Activated CD8-positive, alpha-beta T cell treated with anti-CD3 and anti-CD28 coated beads for 36 hours (primary cell): Measurements from ENCODE around the gene DHX35. TPM values are rescaled to one million over a fixed set of nuclear protein-coding genes. Genes with fewer than 3 reads are reported as not detected.

Experiments
- ATAC-seq: fragments of 200-7000 bp; cut with Tn5 transposase; one replicate; pipeline ENCODE4 v1.10.0; 2021; ENCODE audit warnings: mild to moderate bottlenecking, moderate library complexity
- CTCF ChIA-PET: fragments of 350-600 bp; sonication (Branson Sonifier 250); formaldehyde crosslinking; loops from one replicate; lab custom pipeline; 2021; ENCODE audit warnings: antibody characterized with exemption; lab: Charles Lee
- POLR2A ChIA-PET: fragments of 350-600 bp; sonication (Branson Sonifier 250); formaldehyde crosslinking; loops from one replicate; lab custom pipeline; 2021; ENCODE audit warnings: antibody characterized with exemption; lab: Charles Lee
- DNase-seq: peaks from one replicate; pipeline ENCODE4 v3.0.0-alpha.2; 2020
- H3K27ac Mint-ChIP-seq: one replicate; pipeline ENCODE4 v1.8.0; 2021; ENCODE audit warnings: mild to moderate bottlenecking, mixed read lengths
- H3K27me3 Mint-ChIP-seq: one replicate; pipeline ENCODE4 v1.8.0; 2021; ENCODE audit warnings: mixed read lengths
- H3K36me3 Mint-ChIP-seq: one replicate; pipeline ENCODE4 v1.8.0; 2021; ENCODE audit warnings: low read depth, mixed read lengths
- H3K4me1 Mint-ChIP-seq: one replicate; pipeline ENCODE4 v1.8.0; 2021; ENCODE audit warnings: low read depth, mixed read lengths
- H3K4me3 Mint-ChIP-seq: one replicate; pipeline ENCODE4 v1.8.0; 2021; ENCODE audit warnings: mild to moderate bottlenecking, moderate library complexity, mixed read lengths
- H3K9me3 Mint-ChIP-seq: one replicate; pipeline ENCODE4 v1.8.0; 2021; ENCODE audit warnings: mixed read lengths
- CTCF ChIP-seq: fragments of 200-600 bp; IDR thresholded peaks from one replicate; pipeline ENCODE4 v1.8.0; 2022; ENCODE audit warnings: antibody characterized with exemption, mild to moderate bottlenecking
- intact Hi-C: fragments of 100-400 bp; cut with micrococcal nuclease; formaldehyde crosslinking; loops from one replicate; pipeline ENCODE4 v1.10.0; 2022
- total RNA-seq, 2 experiments: library from RNA; stranded (reverse); gene quantifications; one replicate each; pipeline ENCODE4 v1.2.3, GENCODE V29; 2021

The DHX35 gene
- total RNA-seq, 2 experiments from 2014 or later, result 12.2 to 12.6 TPM

GRCh38 chr20:38970302-38970701, 8.2 kb downstream of the DHX35 start:
- Mint-ChIP-seq H3K27ac (no peak overlapping the region), H3K4me1 (peaks cover 10% of the 10 kb centered on the region), H3K4me3 (no peak overlapping the region), H3K27me3 (no peaks in the 10 kb centered on the region), H3K9me3 (no peaks in the 10 kb centered on the region), H3K36me3 (peaks cover 19% of the 10 kb centered on the region)
- ChIA-PET CTCF (no interaction called here), POLR2A (interaction anchor here (0.9 to 1.3 kb wide), 3 partner anchors 8 to 44 kb away, joined by 3 to 5 read pairs (median 3); partner anchors contain the start of genes DHX35 and FAM83D)
- DNase-seq, result no peak
- intact Hi-C loops, result no loop called here
- TF ChIP-seq CTCF, result no peak
- ATAC-seq, result no peak

GRCh38 chr20:38973107-38973506, 11.0 kb downstream of the DHX35 start:
- DNase-seq, result no peak
- no peak for TF ChIP-seq CTCF
- Mint-ChIP-seq H3K27ac (no peak overlapping the region), H3K27me3 (no peaks in the 10 kb centered on the region), H3K36me3 (peaks cover 17% of the 10 kb centered on the region), H3K9me3 (no peaks in the 10 kb centered on the region), H3K4me3 (no peak overlapping the region), H3K4me1 (peaks cover 10% of the 10 kb centered on the region)
- intact Hi-C loops, result no loop called here
- ChIA-PET CTCF (interaction anchor here (0.9 to 1.7 kb wide), 2 partner anchors 9 to 12 kb away, joined by 3 to 6 read pairs; no protein-coding TSS in a partner anchor), POLR2A (interaction anchor here (1.3 kb wide), 1 partner anchor 10 kb away, joined by 4 read pairs; no protein-coding TSS in a partner anchor)
- no peak for ATAC-seq

- no peaks in the 10 kb centered on the region for H3K27me3 Mint-ChIP-seq
- ATAC-seq, result no peak
- H3K27ac Mint-ChIP-seq, result no peak overlapping the region
- POLR2A ChIA-PET, result interaction anchor here (1.3 kb wide), 1 partner anchor 11 kb away, joined by 4 read pairs; no protein-coding TSS in a partner anchor
- H3K4me3 Mint-ChIP-seq, result no peak overlapping the region
- no peak for TF ChIP-seq CTCF
- CTCF ChIA-PET, result interaction anchor here (1.7 kb wide), 1 partner anchor 10 kb away, joined by 6 read pairs; no protein-coding TSS in a partner anchor
- no peaks in the 10 kb centered on the region for H3K9me3 Mint-ChIP-seq
- DNase-seq, result no peak
- peaks cover 17% of the 10 kb centered on the region for H3K36me3 Mint-ChIP-seq
- peaks cover 10% of the 10 kb centered on the region for H3K4me1 Mint-ChIP-seq
- intact Hi-C loops, result no loop called here
These were observed 11.5 kb downstream of the DHX35 start for GRCh38 chr20:38973645-38974044.

- Mint-ChIP-seq H3K27me3 (no peaks in the 10 kb centered on the region), H3K27ac (no peak overlapping the region), H3K4me1 (peaks cover 10% of the 10 kb centered on the region), H3K4me3 (no peak overlapping the region), H3K36me3 (peaks cover 13% of the 10 kb centered on the region), H3K9me3 (no peaks in the 10 kb centered on the region)
- TF ChIP-seq CTCF, result no peak
- no peak for DNase-seq
- CTCF ChIA-PET, result interaction anchor here (0.9 to 1.1 kb wide), 2 partner anchors 13 to 75 kb away, joined by 3 to 6 read pairs; partner anchors contain the start of gene DHX35
- POLR2A ChIA-PET, result interaction anchor here (1.7 kb wide), 1 partner anchor 11 kb away, joined by 5 read pairs; no protein-coding TSS in a partner anchor
- intact Hi-C loops, result no loop called here
- ATAC-seq, result no peak
These were observed 13.5 kb downstream of the DHX35 start for GRCh38 chr20:38975539-38976120.

- Mint-ChIP-seq H3K4me3 (no peak overlapping the region), H3K9me3 (no peaks in the 10 kb centered on the region), H3K36me3 (peaks cover 11% of the 10 kb centered on the region), H3K27ac (no peak overlapping the region), H3K4me1 (peaks cover 11% of the 10 kb centered on the region), H3K27me3 (no peaks in the 10 kb centered on the region)
- ChIA-PET POLR2A (interaction anchor here (0.7 kb wide), 1 partner anchor 17 kb away, joined by 3 read pairs; the partner anchor contains the start of gene DHX35), CTCF (interaction anchor here (1.1 to 3.6 kb wide), 3 partner anchors 15 to 70 kb away, joined by 3 to 14 read pairs (median 10); partner anchors contain the start of gene DHX35)
- no peak for TF ChIP-seq CTCF
- intact Hi-C loops, result no loop called here
- ATAC-seq (no peak), DNase-seq (no peak)
These were observed 17.3 kb downstream of the DHX35 start for GRCh38 chr20:38979434-38979833.
